HG02571 (cell line): Measurements from ENCODE around the gene CRACDL.

Source experiments
- ATAC-seq: cut with Tn5 transposase; IDR thresholded peaks from one replicate; pipeline ENCODE4 v1.9.1; 2021; ENCODE audit warnings: mild to moderate bottlenecking, moderate library complexity; ENCODE audit not compliant: unreplicated experiment

CRACDL gene

DNA sequence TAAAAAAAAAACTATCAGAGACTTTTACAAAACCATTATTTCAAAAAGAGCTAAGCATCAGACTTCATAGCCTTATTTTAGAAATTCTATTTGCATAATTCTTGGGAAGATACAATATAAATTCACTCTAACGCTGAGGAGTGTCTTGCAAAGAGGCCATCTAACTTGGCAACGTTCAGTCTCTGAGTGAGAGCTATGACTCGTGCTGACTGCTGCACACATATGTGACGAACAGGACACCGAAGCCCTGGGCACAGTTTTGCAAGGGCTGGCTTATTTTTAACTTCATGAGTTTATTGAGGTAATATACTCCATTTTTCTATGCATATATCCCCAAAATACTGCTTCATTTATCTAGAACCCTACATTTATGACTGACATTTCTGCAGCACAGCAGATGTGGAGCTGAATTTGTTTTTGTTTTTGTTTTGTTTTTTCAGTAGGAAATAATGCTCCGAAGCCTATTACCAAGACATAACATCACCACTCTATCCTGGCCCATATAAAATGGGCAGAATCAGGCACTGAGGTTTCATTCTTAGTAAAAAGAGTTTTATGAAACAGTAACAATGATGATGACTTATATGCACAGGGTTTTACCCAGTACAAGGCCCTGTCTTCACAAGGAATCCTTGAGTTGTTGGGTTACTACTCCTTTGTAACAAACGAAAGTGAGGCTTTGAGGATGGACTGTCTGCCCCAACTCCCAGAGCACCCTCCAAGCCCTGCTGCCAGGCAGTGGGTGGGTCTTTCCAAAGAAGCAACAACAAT lies 68.3 kb downstream of the CRACDL start:
- ATAC-seq: no peak

DNA sequence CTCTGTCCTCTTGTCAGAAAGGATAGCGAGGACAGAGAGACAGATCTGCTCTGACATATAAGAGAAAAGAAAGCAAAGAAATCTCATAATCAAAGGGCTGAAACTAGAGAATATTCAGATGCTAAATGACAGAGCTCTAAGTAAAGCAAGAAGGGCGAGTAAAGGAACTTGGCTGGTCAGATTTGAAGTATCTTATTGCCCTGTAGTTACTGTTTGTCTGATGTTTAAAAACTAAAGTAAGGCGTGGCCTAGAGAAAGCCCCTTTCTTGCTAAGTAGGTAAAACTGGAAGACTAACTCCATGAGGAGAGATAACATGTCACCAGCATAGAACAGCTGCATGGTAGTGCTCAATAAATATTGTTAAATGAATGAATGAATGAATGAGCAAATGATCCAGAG lies 70.0 kb downstream of the CRACDL start:
- no peak for ATAC-seq

DNA sequence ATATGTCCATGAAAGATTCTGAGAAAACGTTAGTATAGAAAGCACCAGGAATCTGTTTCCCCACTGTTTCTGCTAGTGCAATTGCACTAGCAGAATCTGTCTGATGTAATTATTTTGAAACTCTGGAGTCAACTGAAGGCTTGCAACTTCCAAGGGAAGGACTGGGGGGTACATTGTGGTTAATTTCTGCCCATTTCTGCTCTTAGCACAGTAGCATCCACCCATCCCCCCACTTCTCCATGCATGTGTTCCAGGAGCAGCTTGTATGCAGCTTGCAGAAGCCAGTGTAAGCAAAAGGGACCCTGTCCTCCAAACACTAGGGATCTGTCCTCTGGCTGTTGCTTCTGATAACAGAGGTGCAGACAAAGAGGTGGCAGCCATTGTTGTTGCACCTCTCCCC lies 74.4 kb downstream of the CRACDL start:
- ATAC-seq: no peak

DNA sequence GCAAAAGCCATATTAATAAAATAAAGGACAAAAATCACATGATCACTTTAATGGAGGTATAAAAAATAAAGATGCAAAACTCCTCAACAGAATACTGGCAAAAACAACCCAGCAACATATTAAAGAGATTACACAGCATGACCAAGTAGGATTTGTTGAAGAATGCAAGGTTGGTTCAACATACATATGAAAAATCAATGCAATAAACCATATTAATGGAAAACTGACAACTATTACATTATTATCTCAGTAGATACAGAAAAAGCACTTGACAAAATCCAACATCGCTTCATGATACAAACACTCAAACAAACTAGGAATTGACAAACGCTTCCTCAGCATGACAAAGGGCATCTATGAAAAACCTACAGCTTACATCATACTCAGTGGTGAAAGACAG lies 76.7 kb downstream of the CRACDL start:
- no peak for ATAC-seq

DNA sequence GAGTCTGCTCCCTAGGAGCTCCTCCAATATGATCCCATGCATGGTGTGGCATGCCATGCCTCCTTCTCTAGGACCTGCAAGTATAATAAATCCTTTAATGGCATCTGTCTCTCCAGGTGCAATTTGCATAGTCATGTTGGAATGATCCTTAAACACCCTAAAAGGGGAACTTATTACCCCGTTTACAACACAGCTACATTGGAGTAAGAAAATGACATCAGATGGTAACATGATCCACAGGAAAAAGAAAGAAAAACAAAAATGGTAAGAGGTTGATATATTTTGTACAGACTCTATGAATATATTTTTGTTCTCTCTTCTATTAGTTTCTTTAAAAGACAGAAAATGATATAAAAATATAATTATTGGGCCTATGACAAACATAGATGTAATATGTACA lies 79.0 kb downstream of the CRACDL start:
- no peak for ATAC-seq

DNA sequence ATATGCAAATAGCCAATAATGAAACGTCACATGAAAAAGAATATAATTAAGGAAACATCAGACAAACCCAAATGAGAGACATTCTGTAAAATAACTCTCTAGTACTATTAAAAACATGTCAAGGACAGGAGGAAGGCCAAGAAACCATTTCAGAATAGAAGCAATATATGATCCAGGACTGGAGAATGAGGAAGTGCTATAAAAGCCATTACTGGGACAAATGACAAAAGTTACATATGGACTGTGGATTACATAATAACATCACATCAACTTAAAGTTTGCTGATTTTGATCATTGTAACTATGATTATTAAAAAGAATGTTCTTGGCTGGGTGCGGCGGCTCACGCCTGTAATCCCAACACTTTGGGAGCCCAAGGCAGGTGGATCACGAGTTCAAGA lies 81.3 kb downstream of the CRACDL start:
- ATAC-seq: no peak

DNA sequence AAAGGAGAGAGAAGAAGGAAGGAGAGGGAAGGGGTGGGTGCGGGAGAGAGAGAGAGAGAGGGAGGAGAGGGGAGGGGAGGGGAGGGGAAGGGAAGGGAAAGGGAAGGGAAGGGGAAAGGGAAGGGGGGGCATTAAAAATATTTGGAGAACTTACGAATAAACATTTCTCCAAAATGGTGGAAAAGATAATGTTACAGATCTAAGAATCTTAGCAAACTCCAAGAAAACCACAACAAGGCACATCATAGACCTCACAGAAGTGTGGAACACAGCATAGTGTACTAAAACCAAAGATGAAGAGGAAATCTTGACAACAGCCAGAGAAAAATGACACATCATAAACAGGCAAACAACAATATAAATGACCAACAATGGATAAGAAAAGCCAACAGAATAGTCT lies 83.1 kb downstream of the CRACDL start:
- ATAC-seq: no peak

DNA sequence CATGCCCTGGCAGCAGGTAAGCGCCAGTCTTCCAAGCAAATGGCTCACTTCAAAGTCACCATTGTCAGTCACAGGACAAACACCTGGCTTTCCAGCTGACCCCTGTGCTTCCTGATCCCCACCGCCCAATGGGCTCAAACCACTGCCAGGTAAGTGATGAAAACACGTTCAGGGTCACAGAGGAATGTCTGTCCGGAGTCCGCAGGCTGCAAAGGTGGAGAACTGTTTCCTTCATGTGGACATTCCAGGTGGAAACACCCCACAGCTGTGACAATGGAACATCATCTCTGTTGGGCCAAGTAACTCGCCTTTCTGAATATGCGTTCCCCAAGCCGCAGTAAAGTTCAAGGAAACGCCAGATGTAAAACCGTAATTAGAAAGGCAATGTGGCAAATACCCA lies 86.0 kb downstream of the CRACDL start:
- no peak for ATAC-seq

DNA sequence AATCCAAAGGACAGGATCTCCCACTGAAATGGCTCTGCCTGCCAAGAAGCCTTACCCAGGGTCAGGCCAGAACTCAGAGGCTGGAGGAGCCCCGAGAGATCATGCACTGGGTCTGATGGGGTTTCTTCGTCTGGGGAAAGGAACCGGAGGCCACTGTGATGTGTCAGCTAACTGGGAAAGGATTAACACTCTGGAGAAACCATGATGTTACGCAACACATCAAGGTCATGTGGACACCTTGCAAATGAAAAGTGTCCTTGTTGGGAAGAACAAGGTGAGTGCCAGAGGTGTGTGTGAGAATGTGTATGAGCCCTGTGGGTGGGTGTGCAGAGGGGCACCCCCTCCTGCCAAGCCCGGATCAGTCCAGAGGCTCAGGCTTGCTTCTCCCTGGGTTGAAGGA lies 86.9 kb downstream of the CRACDL start:
- ATAC-seq: no peak

DNA sequence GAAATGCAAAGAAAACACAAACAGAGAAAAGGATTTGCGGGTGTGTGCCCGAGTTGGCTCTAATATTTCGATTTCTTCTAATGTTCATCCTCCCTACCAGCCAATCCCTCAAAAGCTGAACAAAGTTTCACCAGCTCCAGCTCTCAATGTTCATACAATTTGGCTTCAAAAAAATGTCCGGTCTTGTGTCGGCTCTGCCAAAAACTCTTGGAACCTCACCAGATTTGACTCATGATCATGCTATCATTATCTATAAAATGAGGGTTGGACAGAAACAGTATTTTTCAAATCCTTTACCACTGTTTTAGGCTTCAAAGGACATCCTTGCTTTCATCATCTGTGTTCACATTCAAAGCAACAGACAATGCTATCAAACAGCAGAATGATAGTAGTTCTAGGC lies 88.2 kb downstream of the CRACDL start:
- no peak for ATAC-seq

DNA sequence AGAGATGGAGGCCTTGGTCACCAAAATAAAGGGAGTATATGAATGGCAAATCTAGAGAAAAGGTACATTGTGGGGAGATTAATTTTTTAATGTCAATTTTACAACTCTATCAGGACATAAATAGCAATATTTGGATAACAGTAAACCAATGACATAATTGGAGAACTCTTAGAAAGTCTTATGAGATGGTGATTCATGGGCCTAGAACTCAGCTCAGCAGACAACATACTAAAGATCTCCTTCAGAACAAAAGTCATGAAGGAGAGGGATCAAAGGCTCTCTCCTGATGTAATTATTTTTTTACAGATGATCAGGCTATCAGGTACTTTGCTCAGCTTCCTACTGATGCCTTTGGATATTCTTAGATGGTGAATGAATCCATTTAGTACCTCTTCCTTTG lies 90.0 kb downstream of the CRACDL start:
- no peak for ATAC-seq

DNA sequence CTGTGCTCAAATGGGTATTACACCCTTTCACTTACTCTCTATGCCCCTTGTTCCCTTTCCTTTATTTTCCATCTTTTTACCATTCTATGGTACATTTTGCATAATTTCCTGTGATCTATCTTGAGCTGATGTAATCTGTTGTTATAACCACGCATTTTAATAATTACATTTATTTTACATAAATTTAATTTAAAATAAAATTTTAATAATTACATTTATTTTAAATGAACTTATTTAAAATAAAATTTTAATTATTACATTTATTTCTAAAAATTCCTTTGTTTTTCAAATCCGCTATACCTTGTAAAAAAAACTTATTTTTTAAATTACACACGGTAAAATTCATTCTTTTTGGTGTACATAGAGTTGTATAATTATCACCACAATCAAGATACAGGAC lies 93.9 kb downstream of the CRACDL start:
- no peak for ATAC-seq

DNA sequence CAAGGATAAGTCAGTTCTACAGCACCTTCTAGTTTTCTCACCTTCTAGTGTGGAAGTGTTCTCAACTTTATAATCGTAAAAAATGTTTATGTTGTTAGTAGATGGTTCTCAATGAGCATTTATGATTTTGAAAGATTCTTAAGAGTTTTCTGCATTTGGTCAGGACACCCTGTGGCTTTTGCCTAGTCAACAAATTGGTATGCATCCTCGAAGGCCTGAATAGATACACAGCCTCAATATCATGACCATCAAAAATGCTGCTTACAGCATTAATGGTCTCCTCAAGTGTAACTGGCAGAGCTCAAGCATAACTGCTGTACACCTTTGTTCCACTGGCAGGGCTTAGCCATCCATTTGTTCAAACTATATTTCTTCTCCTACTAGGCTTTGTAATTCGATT lies 96.7 kb downstream of the CRACDL start:
- no peak for ATAC-seq

DNA sequence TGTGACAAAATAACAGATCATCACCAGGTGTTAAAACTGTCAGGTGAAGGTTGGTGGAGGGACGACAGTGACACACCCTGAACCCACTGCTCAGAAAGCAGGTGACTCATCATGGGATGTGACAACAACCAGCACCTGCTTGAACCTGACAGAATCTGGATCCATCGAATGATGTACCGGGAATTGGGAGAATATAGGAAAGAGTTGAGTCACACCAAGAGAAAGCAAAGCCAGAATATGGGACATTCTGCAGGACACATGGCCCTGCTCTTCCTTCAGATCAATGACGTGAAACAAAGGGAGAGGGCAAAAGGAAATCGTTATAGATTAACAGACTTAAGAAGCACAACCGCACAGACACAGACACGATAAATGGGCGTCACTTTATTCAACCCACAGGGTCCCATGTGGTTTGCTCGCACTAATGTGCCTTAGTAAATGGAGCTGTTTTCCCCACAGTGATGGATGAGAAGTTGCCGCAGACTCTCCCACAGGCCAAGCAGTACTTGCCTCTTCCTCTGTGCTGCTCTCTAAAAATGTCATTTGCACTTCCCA lies 100.1 kb downstream of the CRACDL start:
- no peak for ATAC-seq

DNA sequence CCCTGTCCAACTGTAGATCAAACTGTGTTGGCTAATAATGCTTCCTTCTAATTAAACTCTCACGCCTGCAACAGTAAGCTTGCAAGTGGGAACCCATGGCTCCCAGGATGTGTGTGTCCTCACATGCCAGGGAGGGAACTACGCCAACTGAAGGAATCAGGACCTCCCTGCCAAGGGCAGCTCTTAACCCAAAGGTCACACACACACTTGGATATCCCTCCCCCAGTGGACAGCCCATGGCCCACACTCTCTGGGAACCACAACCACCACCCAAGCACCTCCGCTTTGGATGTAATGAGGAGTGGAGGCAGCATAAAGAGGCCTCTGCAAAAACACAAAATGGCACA lies 102.1 kb downstream of the CRACDL start:
- ATAC-seq: no peak

DNA sequence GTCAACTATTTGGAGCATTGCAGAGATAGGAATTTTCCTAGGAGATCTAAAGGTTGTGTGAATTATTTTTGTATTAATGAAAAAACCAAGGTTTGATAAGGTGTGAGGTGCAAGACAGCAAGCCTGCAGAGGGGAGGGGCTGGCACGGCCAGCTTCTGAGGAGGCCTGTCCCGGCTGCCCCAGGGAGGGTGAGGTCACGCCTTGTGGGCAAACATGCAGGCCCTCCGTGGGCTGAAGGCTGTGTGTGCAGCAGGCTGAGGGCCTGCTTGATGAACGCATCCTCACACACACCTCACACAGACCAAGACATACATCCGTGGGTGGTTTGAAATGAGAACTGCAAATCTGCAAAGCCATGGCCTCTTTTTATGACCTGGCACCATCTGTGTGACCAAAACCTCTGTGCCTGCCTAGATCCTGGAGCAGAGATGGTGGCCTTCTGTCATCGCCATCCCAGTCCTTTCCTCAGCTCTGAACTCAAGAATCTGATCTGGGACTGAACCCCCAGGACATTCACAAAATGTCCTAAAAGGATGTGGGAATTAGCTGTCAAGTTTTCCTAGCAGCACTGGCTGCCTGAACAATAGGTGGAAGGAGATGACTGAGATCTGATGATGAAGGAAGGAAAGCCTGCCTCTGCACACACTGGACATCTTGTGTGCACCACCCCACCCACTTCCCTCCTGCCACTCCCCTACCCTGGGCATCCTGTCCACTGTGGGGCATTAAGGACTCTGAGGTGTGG lies 102.7 kb downstream of the CRACDL start:
- ATAC-seq: no peak

DNA sequence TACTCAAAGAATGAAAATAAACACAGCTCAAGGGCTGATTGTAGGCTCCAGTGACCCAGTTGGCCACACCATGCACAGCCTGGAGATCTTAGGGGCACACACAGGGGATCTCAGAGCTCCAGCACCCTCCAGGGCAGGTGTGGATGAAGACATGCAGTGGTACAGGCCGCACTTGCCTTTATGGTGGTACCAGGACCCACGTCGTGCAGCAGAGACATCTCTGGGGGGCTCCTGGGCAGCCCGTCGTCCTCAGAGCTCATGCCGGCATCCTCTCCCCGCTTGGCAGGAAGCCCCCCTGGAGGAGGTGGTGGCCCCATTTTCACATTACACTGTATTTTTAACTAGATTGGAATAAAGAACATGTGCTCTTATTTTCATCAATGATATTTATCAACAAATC lies 103.9 kb downstream of the CRACDL start:
- no peak for ATAC-seq

DNA sequence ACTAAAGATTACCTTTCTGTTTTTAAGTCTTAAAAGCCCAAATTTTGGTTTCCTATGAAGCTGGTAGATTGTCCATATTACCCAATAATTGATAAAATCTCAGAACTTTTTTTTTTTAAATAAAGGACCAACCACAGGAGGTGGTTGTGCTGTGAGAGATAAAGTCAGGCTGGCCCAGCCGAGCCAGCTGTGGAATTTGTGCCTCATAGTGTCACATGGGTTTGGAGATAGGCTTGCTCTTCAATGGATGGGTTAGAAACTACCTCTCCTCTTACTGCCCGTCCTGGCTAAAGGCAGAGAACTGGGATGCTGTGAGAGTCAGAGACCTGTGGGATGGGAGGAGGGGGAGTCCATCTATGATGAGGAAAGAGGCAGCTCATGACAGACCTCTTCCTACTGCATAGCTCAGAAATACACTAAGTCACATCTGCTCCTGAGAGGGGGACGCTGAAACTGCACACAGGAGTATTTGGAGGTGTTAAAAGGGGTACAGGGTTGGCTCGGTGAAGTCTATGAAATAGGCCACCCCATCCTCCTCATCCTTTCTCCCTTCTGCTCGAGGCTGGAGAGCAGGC lies 105.4 kb downstream of the CRACDL start:
- no peak for ATAC-seq

DNA sequence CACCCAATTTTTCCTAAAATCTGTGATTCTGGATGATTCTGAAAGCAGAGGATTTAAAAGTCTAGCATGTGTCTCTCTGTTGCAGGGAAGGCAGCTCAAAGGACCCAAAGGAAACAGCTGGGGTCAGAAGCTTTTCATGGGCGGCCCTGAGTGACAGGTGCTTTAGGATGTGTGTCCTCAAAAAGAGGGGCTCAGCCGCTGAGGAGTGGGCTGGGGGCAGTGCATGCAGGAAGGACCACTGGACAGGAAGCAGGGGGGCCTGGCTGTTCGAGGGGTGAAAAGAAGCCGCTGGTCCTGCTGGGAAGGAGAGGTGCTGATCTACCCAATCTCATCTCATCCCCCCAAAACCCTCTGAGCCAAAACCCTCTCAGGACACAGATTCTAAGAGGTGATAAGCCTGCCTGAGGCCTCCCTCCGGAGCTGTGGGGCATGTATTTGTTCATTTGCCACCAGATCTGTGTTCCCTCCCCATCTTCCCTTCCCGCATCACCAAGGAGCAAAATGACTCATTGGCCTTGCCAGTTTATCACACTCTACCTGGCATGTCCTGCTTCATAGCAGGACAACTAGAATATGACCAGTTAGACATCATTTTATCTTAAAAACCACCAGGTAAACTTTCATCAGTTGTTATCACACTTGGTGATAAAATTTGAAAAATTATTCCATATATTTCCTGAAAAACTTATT lies 106.3 kb downstream of the CRACDL start:
- no peak for ATAC-seq

DNA sequence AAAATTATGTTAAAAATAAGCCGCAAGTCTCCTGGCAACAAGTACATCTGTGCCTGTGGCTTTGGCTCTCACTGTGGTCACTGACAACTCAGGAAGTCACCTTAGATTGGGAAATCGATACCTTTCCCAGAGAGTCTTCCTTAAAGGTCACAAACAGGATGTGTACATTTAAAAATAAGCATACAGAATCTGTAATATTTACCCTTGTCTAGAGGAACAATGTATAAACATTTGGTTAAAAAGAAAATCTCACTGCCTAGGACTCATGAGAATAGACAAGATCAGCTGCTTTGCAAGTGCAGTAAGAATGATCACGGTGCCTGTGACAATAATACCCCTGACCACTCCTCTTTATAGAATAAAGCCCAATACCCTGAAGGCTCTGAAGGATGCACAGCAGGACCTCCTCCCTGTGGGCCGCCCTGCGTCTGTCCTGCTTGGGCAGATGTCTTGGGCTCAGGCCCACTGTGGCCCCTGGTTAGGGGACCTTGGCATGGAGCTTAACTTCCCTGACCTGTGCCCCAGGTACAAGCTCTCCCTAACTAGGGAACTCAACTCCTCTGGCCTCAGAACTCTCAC lies 107.1 kb downstream of the CRACDL start:
- no peak for ATAC-seq

DNA sequence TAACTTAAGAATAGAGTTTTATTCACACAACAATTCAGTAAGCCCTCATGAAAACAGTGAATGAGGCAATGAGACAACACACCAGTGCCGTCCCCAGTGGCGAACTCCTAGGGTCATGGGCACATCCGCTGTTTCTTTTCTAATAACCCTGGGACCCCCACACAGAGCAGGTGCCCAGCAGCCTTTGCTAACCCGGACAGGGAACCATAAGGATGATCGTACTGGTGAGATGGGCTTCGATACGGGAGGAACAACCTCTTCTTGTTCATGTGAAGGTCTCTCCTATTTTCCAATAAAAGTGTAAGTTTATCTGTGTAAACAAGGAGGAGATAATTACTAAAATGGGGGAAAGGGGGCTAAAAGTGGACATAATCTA lies 107.7 kb downstream of the CRACDL start:
- ATAC-seq: no peak
